Measurements from ENCODE around the gene SCAP. TPM values are rescaled to one million over a fixed set of nuclear protein-coding genes. Genes with fewer than 3 reads are reported as not detected.

Gene SCAP
- total and polyA plus RNA-seq, 2 experiments from 2014 or later = 35.5 to 141 TPM

DNA sequence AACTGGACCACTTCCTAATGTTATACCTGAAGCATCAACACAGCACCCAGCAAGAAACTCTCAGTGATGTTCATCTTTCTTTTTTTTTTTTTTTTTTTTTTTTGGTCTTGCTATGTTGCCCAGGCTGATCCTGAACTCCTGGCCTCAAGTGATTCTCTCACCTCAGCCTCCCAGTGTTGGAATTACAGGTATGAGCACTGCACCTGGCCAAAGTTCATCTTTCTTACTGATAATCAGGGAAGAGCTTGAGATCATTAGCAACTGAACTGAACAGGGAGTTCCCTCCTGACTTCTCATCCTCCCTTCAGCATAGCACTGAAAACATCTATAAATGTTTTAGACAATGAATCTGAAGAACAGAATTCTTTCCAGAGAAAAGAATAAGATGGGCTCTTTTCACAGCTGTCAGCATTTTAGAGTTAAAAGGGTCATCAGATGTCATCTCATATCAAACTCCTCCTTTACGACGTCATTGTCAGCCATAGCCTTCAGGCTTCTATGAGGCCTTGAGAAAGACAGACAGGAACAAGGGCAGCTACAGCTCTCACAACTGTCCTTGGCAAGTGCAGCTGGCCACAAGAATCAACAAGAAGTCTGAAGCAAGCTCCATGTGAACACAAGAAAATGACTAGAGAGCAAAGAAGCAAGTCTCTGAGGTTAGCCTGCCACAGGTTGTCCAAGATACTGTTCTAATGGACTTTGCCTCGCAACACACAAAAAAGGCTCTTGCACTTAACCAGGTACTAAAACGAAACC lies 33.8 kb downstream of the SCAP start:
- H3K9me2 ChIP-seq (ENCODE audit: insufficient read depth) = no peaks in the 10 kb centered on the region
- 0 out of 2 replicates have a peak, but pooled peaks cover 15% of the 10 kb centered on the region for H3K36me3 ChIP-seq (ENCODE audit: insufficient read depth)
- H3K27ac Mint-ChIP-seq = no peak overlapping the region; the same call in 1 of the 2 replicates
- peaks cover 10% of the 10 kb centered on the region for H3F3A ChIP-seq (replicated peaks; ENCODE audit: low read depth)
- peaks cover 47% of the 10 kb centered on the region for H3K36me3 Mint-ChIP-seq (ENCODE audit: low read depth)
- peaks cover 63% of the 10 kb centered on the region for H3K79me2 ChIP-seq (replicated peaks; ENCODE audit: insufficient read depth)
- no peaks in the 10 kb centered on the region for H3K27me3 Mint-ChIP-seq (ENCODE audit: insufficient read depth, low read depth, poor library complexity)
- no peak overlapping the region for H3K4me3 ChIP-seq
- no peak overlapping the region for H3K27ac ChIP-seq (ENCODE audit: low read depth)
- no peaks in the 10 kb centered on the region for H3K9me3 Mint-ChIP-seq
- H2AFZ ChIP-seq = no peak overlapping the region
- 0 out of 2 replicates have a peak, but pooled peaks cover 8% of the 10 kb centered on the region for H3K4me1 ChIP-seq (ENCODE audit: insufficient read depth)
- DNase-seq (ENCODE audit: low spot score) (no peak), ATAC-seq (no peak)
- H3K4me1 Mint-ChIP-seq = peaks cover 13% of the 10 kb centered on the region
- TF ChIP-seq STAT1 (IDR thresholded peaks at IDR 0.05; ENCODE audit: unreplicated experiment) = no peak
- TF ChIP-seq EZH2 (IDR thresholded peaks at IDR 0.05; ENCODE audit: low read depth, unreplicated experiment) = no peak
- no peak for TF ChIP-seq CREB1 (CRISPR knock-in tag; IDR thresholded peaks at IDR 0.05; ENCODE audit: low read depth)
- TF ChIP-seq, protein P1, sequence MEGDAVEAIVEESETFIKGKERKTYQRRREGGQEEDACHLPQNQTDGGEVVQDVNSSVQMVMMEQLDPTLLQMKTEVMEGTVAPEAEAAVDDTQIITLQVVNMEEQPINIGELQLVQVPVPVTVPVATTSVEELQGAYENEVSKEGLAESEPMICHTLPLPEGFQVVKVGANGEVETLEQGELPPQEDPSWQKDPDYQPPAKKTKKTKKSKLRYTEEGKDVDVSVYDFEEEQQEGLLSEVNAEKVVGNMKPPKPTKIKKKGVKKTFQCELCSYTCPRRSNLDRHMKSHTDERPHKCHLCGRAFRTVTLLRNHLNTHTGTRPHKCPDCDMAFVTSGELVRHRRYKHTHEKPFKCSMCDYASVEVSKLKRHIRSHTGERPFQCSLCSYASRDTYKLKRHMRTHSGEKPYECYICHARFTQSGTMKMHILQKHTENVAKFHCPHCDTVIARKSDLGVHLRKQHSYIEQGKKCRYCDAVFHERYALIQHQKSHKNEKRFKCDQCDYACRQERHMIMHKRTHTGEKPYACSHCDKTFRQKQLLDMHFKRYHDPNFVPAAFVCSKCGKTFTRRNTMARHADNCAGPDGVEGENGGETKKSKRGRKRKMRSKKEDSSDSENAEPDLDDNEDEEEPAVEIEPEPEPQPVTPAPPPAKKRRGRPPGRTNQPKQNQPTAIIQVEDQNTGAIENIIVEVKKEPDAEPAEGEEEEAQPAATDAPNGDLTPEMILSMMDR (conservative IDR thresholded peaks at IDR 0.05; ENCODE audit: low read depth in 2 of 2) = no peak
- TF ChIP-seq, protein P2, sequence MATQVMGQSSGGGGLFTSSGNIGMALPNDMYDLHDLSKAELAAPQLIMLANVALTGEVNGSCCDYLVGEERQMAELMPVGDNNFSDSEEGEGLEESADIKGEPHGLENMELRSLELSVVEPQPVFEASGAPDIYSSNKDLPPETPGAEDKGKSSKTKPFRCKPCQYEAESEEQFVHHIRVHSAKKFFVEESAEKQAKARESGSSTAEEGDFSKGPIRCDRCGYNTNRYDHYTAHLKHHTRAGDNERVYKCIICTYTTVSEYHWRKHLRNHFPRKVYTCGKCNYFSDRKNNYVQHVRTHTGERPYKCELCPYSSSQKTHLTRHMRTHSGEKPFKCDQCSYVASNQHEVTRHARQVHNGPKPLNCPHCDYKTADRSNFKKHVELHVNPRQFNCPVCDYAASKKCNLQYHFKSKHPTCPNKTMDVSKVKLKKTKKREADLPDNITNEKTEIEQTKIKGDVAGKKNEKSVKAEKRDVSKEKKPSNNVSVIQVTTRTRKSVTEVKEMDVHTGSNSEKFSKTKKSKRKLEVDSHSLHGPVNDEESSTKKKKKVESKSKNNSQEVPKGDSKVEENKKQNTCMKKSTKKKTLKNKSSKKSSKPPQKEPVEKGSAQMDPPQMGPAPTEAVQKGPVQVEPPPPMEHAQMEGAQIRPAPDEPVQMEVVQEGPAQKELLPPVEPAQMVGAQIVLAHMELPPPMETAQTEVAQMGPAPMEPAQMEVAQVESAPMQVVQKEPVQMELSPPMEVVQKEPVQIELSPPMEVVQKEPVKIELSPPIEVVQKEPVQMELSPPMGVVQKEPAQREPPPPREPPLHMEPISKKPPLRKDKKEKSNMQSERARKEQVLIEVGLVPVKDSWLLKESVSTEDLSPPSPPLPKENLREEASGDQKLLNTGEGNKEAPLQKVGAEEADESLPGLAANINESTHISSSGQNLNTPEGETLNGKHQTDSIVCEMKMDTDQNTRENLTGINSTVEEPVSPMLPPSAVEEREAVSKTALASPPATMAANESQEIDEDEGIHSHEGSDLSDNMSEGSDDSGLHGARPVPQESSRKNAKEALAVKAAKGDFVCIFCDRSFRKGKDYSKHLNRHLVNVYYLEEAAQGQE (IDR thresholded peaks at IDR 0.05; ENCODE audit: unreplicated experiment) = no peak
- TF ChIP-seq ZNF114 (CRISPR knock-in tag; IDR thresholded peaks at IDR 0.05) = no peak
- no peak for TF ChIP-seq NANOG (IDR thresholded peaks at IDR 0.05; ENCODE audit: borderline replicate concordance)
- no peak for TF ChIP-seq ZNF331 (CRISPR knock-in tag; IDR thresholded peaks at IDR 0.05; ENCODE audit: low read depth)
- no peak for TF ChIP-seq JUNB (IDR thresholded peaks at IDR 0.05; ENCODE audit: unreplicated experiment)
- no peak for TF ChIP-seq POLR2AphosphoS5 (IDR thresholded peaks at IDR 0.05; ENCODE audit: low read depth)
- TF ChIP-seq, protein P3, sequence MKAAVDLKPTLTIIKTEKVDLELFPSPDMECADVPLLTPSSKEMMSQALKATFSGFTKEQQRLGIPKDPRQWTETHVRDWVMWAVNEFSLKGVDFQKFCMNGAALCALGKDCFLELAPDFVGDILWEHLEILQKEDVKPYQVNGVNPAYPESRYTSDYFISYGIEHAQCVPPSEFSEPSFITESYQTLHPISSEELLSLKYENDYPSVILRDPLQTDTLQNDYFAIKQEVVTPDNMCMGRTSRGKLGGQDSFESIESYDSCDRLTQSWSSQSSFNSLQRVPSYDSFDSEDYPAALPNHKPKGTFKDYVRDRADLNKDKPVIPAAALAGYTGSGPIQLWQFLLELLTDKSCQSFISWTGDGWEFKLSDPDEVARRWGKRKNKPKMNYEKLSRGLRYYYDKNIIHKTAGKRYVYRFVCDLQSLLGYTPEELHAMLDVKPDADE (IDR thresholded peaks at IDR 0.05) = no peak
- TF ChIP-seq EZH2phosphoT487 (IDR thresholded peaks at IDR 0.05; ENCODE audit: unreplicated experiment) = no peak
- TF ChIP-seq, protein P4, sequence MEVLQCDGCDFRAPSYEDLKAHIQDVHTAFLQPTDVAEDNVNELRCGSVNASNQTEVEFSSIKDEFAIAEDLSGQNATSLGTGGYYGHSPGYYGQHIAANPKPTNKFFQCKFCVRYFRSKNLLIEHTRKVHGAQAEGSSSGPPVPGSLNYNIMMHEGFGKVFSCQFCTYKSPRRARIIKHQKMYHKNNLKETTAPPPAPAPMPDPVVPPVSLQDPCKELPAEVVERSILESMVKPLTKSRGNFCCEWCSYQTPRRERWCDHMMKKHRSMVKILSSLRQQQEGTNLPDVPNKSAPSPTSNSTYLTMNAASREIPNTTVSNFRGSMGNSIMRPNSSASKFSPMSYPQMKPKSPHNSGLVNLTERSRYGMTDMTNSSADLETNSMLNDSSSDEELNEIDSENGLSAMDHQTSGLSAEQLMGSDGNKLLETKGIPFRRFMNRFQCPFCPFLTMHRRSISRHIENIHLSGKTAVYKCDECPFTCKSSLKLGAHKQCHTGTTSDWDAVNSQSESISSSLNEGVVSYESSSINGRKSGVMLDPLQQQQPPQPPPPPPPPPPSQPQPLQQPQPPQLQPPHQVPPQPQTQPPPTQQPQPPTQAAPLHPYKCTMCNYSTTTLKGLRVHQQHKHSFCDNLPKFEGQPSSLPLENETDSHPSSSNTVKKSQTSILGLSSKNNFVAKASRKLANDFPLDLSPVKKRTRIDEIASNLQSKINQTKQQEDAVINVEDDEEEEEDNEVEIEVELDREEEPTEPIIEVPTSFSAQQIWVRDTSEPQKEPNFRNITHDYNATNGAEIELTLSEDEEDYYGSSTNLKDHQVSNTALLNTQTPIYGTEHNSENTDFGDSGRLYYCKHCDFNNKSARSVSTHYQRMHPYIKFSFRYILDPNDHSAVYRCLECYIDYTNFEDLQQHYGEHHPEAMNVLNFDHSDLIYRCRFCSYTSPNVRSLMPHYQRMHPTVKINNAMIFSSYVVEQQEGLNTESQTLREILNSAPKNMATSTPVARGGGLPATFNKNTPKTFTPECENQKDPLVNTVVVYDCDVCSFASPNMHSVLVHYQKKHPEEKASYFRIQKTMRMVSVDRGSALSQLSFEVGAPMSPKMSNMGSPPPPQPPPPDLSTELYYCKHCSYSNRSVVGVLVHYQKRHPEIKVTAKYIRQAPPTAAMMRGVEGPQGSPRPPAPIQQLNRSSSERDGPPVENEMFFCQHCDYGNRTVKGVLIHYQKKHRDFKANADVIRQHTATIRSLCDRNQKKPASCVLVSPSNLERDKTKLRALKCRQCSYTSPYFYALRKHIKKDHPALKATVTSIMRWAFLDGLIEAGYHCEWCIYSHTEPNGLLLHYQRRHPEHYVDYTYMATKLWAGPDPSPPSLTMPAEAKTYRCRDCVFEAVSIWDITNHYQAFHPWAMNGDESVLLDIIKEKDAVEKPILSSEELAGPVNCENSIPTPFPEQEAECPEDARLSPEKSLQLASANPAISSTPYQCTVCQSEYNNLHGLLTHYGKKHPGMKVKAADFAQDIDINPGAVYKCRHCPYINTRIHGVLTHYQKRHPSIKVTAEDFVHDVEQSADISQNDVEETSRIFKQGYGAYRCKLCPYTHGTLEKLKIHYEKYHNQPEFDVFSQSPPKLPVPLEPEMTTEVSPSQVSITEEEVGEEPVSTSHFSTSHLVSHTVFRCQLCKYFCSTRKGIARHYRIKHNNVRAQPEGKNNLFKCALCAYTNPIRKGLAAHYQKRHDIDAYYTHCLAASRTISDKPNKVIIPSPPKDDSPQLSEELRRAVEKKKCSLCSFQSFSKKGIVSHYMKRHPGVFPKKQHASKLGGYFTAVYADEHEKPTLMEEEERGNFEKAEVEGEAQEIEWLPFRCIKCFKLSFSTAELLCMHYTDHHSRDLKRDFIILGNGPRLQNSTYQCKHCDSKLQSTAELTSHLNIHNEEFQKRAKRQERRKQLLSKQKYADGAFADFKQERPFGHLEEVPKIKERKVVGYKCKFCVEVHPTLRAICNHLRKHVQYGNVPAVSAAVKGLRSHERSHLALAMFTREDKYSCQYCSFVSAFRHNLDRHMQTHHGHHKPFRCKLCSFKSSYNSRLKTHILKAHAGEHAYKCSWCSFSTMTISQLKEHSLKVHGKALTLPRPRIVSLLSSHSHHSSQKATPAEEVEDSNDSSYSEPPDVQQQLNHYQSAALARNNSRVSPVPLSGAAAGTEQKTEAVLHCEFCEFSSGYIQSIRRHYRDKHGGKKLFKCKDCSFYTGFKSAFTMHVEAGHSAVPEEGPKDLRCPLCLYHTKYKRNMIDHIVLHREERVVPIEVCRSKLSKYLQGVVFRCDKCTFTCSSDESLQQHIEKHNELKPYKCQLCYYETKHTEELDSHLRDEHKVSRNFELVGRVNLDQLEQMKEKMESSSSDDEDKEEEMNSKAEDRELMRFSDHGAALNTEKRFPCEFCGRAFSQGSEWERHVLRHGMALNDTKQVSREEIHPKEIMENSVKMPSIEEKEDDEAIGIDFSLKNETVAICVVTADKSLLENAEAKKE (CRISPR knock-in tag; IDR thresholded peaks at IDR 0.05) = no peak
- H3K4me3 Mint-ChIP-seq = no peak overlapping the region
- peaks cover 18% of the 10 kb centered on the region for H4K20me1 ChIP-seq (replicated peaks; ENCODE audit: insufficient read depth)
- no peak overlapping the region for H3K4me2 ChIP-seq
- no peaks in the 10 kb centered on the region for H3K27me3 ChIP-seq (ENCODE audit: insufficient read depth)
